ENCODE measurements around the gene ITGB2.

The ITGB2 gene

DNA sequence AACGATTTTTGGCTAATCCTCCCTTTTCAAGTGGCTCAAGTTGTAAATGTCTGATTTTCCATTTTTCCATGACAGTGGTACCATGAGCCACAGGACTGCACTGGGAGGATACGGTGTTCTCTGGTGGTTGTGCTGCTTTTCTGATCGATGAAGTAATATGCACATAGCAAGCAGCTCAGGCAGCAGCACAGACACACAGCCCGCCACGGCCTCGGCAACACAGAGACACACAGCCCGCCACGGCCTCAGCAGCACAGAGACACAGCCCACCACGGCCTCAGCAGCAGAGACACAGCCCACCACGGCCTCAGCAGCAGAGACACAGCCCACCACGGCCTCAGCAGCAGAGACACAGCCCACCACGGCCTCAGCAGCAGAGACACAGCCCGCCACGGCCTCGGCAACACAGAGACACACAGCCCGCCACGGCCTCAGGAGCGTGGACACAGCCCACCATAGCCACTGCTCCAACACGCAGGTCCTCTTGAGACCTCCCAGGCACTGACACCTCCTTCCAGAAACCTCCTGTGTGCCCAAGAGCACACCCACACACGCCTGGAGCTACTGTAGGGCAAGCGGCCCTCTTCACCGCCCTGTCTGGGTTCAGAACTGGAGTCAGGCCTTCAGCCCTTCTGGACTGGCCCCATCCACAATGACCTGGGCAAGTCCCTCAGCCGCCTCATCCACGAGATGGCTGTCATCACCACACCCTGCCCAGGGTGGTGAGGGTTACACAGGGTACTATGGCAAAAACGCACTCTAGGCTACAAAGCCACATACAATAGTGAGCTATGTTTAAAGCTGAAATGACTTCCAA, 57.6 kb downstream of the ITGB2 start:
- no peak for DNase-seq

DNA sequence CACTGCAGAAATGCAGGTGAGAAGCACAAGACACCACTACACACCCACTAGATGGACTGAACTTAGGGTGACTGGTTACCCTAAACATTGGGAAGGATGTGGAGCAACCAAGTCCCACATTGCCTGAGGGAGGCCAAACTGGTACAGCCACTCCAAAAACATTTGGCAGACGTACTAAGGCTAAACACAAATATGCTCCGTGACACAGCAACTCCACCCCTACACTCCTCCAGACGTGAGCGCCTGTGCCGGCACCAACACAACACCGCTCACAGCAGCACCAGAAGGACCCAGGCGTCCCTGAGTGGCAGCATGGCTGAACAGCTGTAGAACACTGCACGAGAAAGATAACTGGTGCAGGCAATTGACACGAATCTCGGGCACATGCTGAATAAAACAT, 61.9 kb downstream of the ITGB2 start:
- no peak for DNase-seq

DNA sequence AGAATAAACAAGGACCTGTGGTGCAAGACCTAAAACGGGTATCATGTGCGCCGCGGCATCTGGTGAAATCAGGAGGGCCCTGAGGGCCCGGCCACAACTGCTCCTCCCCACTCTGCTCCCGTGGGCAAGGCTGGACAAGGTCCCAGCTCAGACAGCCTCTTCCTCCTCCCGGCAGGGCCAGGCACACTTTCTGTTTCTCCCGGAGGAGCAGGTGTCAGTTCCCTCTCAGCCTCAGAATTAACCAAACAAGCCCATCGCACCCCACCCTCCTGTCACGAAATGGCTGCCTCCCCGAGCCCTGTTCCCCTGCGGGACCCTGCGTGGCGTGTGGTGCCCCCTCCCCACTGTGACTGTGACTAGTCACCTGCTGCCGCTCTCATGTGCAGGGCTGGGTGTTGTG, 62.4 kb downstream of the ITGB2 start:
- no peak for DNase-seq

DNA sequence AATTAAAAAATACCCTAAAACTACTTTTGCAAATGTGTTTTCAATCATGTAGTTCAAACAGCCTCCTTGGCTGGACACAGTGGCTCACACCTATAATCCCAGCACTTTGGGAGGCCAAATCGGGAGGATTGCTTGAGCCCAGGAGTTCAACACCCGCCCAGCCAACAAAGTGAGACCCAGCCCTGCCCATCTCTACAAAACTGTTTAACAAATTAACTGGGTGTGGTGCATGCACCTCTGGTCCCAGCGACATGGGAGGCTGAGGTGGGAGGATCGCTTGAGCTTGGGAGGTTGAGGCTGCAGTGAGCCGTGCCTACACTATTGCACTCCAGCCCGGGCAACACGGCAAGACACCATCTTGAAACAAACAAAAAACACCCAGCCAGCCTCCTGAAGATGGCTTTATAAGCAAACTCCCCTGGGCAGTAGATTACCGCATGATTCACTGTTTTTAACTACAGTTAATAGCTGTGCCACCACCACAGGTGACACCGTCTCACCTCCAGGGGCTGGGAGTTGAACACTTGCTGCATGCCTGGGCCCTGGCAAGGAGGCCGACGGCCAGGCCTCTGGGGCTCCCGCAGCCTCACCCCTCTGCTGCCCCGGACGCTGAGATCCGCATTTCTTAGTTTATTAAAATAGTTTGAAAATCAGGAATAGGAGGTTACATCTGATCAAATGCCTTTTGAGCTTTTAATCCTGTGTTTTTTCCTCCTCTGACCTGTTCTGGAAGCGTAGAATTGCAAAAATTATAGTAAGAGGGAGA, 63.4 kb downstream of the ITGB2 start:
- no peak for DNase-seq

DNA sequence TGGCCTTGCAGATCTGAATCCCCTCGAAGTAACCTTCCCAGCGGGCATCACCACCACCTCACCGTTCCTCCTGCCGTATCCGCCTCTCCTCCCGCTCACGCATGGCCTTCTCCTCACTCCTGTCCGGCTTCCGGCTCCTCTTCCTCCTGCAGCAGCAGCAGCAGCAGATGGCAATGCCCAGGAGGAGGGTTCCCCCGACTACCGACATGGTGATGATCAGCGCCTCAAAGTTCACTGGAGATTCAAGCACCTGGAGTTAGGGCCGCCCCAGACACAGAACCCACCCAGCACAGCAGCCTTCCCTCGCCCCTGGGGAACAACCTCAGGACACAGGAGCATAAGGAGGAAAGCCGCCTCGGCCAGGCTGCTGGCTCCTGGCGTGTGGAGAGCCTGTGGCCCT, 64.6 kb downstream of the ITGB2 start:
- no peak for DNase-seq

DNA sequence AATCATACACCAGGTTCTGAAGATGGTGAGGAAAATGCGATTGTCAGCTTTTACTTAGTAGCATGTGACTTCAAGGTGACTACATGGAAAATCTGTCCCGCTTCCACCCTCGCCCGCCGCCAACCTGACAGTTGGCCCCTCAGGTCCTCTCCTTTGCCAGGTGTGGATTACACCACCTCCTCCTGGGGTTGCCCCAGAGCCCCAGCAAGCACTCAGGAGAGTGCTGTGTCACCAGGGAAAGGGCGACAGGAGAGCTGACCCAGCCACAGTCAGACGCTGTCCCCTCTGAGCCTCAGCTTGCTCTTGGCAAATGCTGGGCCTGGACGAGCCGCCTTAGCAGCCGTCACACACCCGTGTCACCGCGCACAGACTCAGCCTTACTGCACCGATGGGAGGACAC, 65.1 kb downstream of the ITGB2 start:
- no peak for DNase-seq

DNA sequence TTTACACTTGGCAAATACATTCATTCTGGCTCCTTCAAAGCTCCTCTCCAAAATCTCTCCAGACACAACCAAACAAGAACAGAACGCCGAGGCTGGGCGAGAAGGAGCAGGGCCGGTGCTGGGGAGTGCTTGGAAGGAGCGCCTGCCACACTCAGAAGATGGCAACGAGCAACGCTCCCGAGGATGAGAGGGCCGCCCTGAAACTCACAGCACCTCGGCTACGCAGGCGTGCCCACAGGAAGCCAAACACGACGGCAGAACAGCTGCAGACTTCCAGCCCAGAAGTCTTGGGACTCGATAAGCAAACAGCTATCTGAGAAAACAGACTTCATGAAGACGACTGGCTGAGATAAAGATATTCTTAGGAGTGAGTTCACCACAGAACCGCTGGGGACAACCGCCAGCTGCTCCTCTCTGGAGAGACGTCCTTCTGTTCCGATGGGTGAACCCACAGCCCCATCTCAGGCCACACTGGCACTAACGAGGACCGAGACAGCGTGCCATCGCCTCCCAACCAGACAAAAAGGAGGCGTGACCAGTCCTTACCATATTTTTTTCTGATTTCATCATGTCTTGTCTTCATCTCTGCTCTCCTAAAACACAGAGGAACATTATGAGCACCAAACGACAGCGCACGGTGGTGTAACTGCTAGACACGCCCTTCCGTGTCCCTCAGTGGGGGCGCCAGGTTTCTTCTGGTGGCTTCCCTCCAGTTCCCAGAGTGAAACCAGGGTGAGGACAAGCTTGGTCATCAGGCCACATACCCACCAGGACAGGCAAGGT, 65.8 kb downstream of the ITGB2 start:
- no peak for DNase-seq

DNA sequence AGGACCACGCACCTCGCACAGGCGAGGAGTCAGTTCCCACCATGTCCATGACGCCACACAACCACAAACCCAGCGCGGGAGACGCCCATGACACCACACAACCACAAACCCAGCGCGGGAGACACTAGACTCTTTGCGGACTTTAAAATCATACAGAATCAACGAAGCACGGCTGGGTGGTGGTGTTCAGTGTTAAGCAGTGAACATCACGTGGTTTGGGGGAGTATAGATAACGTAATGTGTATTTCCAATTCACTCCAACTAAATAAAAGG, 66.4 kb downstream of the ITGB2 start:
- no peak for DNase-seq

DNA sequence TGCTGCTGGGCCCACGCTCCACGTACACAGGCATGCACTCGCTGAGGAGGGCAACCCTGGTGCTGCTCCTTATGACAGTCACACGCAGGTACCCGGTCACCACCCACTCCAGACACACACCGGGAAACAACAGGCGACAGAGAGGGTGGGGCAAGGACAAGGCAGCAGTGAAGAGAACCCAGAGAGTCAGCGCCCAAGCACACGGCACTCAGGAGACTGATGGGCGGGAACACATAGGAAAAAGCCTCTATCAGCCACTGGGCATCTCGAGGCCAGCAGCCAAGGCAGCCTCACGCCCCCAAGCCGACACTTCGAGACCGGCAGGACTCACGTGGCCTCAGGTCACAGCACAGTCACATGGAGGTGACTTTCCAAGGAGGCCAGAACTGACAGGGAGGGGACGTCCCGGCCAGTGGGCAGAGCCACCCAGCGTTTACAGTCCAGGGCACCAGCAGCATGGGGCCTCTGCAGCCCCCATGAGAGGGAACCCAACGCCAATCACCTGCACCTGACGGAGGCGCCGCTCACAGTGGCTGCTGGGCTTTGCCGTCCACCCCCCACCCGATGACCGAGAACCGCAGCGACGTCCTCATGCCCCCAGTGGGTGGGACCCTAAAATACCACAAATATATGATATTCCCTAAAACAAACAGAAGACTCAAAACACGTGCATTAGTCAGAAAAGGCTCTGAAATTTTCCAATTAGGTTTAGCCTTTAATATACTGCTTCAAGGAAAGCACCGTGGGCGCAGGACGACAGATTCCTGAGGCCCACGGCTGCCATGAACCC, 66.9 kb downstream of the ITGB2 start:
- DNase-seq: no peak

DNA sequence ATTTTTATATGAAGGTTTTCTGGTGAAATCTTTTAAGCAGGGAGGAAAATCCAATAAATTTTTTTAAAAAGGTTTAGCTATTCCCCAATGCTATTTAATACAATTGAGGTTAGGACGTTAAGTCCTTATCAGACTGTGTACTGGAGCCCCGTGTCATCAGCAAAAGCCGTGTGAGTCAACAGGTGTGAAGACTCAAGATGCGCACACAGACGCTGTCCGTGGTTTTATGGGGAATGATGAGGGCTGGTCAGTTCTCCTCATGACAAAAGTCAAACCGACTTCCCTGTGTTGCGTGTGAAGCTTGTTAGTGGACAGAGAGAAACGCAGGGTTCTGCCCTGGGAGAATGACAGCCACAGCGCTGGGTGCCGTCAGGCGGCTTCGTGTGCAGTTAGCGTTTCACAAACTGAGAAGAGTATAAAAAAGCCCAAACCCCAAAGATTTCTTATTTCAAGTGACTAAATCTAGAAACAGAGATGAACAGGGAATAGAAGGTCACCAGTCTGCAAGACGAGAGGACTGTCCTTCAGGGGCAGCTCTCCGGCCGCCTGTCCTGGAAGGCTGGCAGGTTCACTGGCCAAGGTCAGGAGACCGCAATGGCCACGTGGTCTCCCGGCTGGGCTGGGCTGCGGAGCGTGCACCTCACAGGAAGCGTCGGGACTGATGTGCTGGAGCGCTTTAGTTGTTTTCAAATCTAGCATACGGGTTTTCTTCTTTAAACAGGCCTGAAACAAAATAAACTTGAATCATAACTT, 69.6 kb downstream of the ITGB2 start:
- no peak for DNase-seq

DNA sequence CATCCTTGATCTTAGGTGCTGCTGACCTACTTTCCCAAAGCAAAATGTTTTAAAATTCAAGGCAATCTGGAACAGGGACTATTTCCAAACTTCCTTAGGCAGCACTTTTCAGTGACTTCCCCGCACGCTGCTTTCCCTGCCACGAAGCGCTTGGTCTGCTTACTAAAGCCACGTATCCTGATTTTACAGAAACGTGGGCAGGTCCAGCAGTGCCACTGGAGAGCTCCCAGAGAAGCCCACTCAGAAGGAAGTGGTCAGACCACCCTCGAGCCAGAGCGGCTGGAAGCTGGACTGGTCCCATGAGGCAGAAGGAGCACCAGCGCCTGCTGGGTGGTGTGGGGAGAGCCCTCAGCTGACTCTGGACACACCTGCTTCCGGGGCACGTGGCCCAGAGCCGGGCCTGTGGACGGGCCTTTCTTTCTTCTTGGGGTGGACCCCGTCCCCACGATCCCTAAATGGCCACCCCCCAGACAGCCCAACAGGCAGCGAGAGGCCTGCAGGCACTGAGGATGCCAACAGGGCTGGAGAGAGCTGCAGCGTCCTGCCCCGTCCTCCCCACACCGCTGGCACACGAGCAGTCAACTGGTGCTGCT, 70.4 kb downstream of the ITGB2 start:
- no peak for DNase-seq

DNA sequence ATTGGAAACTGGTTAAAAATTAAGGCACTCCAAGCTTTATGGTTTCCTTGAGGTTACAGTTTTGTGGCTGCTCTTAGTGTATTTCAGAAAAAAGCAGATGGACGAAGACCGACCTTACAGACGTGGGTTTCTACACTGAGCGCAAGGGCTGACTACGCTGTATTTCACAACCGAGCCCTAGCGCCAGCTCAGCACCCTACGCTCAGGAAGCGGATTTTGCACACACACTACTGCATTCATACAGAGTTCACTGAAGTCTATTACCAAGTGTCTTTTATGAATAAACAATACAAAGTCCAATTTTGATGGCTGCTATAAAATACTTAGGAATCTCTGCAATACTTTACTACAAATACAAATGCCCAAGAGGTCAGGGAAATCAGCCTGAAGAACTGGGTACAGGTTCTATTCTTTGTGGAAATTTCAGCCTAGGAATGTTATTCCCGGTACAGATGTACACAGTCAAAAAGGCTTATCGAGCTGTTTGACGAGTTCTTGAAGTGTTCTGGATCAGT, 71.0 kb downstream of the ITGB2 start:
- DNase-seq: no peak

DNA sequence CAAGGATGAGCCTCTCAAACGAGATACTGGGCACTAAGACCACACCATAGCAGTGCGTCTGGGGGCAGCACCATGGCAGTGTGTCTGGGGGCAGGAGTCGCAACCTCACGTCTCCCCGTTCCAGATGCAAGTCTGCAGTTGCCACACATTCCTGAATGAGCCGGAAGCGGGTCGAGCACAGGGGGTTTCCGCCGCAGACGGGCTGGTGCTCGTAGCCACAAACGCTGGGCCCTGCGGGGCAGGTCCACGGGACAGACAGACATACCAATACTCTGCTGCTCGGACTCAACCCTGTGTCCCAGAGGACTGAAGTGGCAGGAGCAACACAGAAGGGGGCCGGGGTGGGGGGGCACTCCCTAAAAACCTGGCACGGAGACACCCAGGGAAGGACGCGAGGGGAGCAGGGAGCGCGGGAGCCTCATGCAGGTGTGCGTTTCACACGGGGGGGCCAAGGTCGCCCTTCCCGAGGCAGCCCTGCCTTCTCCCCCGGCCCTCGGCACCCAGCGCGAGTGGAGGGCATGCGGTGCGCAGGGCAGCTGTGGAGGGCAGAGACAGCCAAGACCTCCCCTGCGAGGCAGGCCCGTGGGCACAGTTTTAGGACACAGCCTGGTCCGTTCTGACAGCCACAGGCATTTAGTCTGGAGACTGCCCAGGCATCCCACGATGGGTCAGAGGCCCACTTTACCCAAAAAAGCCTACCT, 71.7 kb downstream of the ITGB2 start:
- DNase-seq: no peak

DNA sequence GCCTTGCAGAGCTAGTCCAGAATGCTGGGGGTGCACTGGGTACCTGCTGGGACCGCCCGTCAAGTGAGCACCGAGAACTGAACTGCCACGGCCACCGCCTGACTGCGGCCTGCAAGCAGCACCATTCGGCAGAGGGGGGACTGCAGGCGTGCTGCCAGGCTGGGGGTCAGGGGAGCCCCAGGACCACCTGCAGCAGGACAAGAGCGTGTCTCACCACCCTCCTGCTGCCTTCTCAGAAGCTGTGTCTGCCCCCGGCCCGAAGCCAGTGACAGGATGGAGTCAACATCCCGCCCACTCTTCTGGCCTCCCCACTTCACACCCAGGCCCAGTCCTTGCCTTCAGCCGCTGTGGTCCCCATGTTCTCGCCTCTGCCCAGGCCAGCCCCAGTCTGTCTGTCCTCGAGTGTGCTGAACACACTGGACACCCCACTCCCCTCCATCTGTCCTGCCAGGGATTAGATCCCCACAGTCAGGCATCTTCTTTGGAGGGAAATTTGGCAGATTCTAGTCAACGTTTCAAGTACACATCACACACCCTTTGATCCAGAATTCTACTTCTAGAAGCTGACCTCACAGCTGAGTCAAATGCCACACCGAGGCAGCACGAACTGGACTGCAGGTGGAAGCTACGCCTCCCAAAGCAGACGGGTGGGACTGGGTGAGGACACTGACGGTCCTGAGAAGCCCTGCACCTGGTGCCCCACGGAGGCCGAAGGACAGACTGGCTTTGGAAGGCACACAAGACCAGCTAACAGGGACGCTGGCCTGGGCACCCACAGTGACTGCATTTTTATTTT, 73.2 kb downstream of the ITGB2 start:
- DNase-seq: no peak

DNA sequence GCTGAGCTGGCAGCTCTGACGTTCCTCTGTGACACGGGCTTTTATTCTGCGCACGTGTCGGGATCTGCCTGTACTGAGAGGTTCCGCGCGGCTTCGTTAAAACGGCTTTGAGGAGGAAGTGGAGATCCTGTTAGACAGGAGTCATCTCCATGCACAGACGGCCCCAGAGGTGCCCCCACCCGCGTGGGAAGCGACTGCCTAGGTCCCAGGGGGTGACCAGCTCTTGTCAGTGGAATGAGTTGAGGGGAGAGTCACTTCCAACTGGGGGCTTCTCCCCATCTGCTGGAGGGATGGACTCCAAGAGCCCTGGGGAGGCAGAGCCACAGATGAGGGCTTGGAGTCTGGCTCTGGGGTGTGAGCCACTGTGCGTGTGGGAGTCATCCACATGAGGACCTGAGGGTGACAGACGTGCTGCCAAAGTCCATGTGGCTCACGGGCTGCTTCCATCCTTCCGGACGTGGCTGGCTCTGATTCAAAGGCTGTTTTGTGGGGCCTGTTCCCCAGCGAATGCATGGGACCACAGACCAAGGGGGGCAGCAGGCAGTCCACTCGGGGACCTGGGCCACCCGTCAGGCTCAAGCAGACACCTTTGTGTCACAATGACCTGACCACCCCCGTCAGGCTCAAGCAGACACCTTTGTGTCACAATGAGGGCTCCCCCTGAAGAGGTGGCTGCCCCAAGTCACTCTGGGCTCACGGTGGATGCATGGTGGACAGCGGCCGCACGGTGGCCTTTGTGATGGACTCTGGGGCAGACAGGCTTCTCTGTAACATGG, 74.0 kb downstream of the ITGB2 start:
- DNase-seq: peak; percentile 8

DNA sequence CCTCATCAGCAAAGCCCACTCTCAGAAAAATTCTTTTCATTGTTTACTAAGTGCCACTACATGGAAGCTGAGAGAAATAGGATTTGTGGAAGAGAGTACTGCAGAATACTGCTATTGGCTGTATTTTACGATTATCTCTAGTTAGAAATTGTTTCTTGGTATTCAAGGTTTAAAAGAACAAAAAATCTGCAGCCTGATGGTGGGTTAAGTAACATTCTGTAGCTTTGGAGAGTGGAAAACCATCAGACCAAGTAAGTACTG, 74.5 kb downstream of the ITGB2 start:
- DNase-seq: no peak

DNA sequence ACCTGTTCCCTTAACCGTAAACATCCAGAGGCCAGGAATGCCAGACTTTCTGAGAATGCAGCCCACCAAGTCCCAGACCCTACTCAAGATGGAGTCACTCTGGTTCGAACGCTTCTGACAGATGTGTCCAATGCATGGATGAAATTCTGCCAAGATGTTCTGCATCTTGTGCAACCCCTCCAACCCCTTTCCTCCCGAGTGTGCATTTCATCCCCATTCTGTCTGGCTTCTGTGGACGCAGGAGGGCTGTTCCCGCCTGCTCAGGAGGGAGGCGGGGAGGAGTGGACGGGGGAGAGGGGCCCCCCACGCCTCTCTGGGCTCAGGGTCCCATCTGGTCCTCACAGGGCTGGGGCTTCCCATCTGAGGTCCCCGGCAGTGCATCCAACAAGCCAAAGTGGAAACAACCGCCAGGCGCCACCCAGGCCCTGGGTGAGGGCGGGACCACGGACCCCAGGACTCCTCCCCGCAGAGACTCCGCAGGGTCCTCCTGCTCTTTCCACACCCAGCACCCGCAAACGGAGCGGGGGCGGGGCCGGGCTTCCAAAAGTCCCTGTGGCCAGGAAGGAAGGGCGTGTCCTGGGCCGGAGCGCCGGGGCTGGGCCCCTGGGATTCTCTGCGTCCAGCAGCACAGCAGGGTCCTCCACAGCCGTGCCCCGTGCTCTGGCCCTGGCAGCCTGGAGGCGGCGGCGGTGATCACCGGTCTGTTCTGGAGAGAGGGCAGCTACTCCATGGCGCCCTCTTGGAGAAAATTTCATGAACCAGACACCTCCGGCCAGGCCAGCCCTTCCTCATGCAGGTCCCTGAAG, 75.1 kb downstream of the ITGB2 start:
- DNase-seq: no peak

DNA sequence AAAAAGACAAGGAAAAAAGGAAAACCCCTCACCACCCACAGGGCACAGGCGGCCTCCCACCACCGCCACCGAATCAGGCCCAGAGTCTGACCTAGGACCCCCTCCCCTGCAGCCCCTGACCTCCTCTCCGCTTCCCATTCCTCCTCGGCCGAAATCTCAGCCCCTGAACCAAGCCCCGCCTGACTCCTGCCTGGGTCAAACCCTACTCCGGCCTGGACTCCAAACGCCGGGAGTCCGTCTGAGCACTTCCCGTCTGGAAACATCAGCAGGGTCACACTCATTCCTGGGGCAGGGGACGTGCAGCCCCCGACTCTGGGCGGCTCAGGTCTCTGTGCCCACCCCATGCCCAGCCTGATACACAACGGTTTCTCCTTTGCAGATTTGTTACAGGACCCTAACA, 76.4 kb downstream of the ITGB2 start:
- no peak for DNase-seq
